H1 (cell line): Measurements from ENCODE around the gene TSPAN9. TPM values are rescaled to one million over a fixed set of nuclear protein-coding genes. Genes with fewer than 3 reads are reported as not detected.

Experiments used
- BRCA1 ChIP-seq: IDR thresholded peaks from 2 replicates; pipeline ENCODE4 v1.6.1; 2012; ENCODE audit warnings: low read depth, low read length, improper control_type of control experiment
- CHD2 ChIP-seq: IDR thresholded peaks from 2 replicates; pipeline ENCODE4 v1.6.1; 2012; ENCODE audit warnings: low read length, improper control_type of control experiment
- EZH2 ChIP-seq: fragments of 200-600 bp; sonication (generic); IDR thresholded peaks from 2 replicates; pipeline ENCODE4 v1.7.1; 2012; ENCODE audit warnings: low read depth, mild to moderate bottlenecking, moderate library complexity, low read length, inconsistent platforms; ENCODE audit not compliant: severe bottlenecking
- RAD21 ChIP-seq, 2 experiments: IDR thresholded peaks in 1 of 2; conservative IDR thresholded peaks in 1 of 2; 2 replicates each; pipeline ENCODE4 v1.6.1; 2011; ENCODE audit warnings: low read depth in 2 of 2, low read length in 2 of 2, improper control_type of control experiment in 1 of 2, inconsistent platforms in 1 of 2, mild to moderate bottlenecking in 1 of 2, moderate library complexity in 1 of 2
- ZNF274 ChIP-seq: IDR thresholded peaks from 2 replicates; pipeline ENCODE4 v1.7.0; 2012; ENCODE audit warnings: low read length, borderline replicate concordance; ENCODE audit errors: extremely low read depth
- polyA plus RNA-seq, 7 experiments: library from polyadenylated mRNA; depleted of rRNA in 3 of 7; stranded (reverse) in 5 of 7; unstranded in 2 of 7; fragments of >200 nt in 5 of 7; fragments of 200-250 nt in 2 of 7; gene quantifications; 1 replicate in 5 of 7; 2 replicates in 1 of 7; 4 replicates in 1 of 7; pipeline versions ENCODE4 v1.2.1 to v1.2.3, GENCODE V29; 2011 to 2013; ENCODE audit warnings: missing spikeins in 2 of 7, mixed read lengths in 2 of 7
- total RNA-seq: library from RNA; stranded (reverse); fragmentation: NEBNext Ultra II Directional; extraction: Animal tissue kit (Norgen Biotek cat#: 25700); gene quantifications from 2 replicates; pipeline ENCODE4 v1.2.1, GENCODE V29; 2021
- TF ChIP-seq, protein P1 (sequence below): fragments of 300-600 bp; sonication (generic); IDR thresholded peaks from 2 replicates; pipeline ENCODE4 v1.7.1; 2012; ENCODE audit warnings: low read length, moderate library complexity, mild to moderate bottlenecking, inconsistent platforms; ENCODE audit not compliant: insufficient replicate concordance

TSPAN9 gene
- total and polyA plus RNA-seq, 2 of the 8 experiments (the other 6 are each of a cell fraction or from before 2014, with no cell fraction given) = 11.5 to 29.1 TPM

DNA sequence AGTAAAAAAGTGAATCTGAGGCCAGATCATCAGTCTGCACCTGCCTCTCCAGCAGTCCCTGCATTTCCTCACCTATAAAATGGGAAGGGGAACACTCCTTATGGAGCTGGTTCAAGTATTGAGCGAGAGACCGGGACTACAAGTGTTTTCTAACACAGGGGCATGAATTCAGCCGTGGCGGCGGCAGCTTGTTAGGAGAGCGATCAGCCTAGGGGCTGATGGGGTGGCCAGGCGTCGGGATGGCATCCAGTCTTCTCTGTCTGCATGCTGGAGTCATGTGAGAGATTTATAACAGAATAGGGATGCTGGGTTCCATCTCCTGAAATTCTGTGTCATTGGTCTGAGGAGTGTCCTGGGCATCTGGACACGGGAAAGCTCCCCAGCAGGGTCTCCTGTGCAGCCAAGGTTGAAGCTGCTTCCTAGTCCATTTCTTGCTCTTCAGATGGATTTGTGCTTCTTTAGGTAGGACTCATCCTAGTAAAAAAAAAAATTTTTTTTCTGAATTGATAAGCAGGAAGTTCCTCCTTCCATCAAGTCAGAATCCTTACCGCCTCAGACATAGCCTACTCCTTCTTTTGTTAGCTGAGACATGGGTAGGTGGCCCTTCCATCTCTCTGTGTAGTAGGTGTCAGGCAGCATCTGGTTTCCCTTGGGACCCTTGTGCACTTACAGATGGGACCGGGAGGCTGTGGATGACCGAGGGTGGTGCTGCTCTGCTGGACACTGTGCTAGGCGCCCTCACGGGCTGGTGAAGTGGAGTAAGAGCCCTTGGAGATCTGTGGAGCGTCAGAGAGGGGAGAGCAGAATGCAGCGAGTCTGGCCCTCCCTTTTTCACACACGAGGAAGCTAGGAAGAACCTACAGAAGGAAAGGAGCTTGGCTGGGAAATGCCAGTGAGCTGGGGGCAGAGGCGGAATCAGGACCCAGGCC lies 146.7 kb downstream of the TSPAN9 start (continued):
- TF ChIP-seq, protein P1, sequence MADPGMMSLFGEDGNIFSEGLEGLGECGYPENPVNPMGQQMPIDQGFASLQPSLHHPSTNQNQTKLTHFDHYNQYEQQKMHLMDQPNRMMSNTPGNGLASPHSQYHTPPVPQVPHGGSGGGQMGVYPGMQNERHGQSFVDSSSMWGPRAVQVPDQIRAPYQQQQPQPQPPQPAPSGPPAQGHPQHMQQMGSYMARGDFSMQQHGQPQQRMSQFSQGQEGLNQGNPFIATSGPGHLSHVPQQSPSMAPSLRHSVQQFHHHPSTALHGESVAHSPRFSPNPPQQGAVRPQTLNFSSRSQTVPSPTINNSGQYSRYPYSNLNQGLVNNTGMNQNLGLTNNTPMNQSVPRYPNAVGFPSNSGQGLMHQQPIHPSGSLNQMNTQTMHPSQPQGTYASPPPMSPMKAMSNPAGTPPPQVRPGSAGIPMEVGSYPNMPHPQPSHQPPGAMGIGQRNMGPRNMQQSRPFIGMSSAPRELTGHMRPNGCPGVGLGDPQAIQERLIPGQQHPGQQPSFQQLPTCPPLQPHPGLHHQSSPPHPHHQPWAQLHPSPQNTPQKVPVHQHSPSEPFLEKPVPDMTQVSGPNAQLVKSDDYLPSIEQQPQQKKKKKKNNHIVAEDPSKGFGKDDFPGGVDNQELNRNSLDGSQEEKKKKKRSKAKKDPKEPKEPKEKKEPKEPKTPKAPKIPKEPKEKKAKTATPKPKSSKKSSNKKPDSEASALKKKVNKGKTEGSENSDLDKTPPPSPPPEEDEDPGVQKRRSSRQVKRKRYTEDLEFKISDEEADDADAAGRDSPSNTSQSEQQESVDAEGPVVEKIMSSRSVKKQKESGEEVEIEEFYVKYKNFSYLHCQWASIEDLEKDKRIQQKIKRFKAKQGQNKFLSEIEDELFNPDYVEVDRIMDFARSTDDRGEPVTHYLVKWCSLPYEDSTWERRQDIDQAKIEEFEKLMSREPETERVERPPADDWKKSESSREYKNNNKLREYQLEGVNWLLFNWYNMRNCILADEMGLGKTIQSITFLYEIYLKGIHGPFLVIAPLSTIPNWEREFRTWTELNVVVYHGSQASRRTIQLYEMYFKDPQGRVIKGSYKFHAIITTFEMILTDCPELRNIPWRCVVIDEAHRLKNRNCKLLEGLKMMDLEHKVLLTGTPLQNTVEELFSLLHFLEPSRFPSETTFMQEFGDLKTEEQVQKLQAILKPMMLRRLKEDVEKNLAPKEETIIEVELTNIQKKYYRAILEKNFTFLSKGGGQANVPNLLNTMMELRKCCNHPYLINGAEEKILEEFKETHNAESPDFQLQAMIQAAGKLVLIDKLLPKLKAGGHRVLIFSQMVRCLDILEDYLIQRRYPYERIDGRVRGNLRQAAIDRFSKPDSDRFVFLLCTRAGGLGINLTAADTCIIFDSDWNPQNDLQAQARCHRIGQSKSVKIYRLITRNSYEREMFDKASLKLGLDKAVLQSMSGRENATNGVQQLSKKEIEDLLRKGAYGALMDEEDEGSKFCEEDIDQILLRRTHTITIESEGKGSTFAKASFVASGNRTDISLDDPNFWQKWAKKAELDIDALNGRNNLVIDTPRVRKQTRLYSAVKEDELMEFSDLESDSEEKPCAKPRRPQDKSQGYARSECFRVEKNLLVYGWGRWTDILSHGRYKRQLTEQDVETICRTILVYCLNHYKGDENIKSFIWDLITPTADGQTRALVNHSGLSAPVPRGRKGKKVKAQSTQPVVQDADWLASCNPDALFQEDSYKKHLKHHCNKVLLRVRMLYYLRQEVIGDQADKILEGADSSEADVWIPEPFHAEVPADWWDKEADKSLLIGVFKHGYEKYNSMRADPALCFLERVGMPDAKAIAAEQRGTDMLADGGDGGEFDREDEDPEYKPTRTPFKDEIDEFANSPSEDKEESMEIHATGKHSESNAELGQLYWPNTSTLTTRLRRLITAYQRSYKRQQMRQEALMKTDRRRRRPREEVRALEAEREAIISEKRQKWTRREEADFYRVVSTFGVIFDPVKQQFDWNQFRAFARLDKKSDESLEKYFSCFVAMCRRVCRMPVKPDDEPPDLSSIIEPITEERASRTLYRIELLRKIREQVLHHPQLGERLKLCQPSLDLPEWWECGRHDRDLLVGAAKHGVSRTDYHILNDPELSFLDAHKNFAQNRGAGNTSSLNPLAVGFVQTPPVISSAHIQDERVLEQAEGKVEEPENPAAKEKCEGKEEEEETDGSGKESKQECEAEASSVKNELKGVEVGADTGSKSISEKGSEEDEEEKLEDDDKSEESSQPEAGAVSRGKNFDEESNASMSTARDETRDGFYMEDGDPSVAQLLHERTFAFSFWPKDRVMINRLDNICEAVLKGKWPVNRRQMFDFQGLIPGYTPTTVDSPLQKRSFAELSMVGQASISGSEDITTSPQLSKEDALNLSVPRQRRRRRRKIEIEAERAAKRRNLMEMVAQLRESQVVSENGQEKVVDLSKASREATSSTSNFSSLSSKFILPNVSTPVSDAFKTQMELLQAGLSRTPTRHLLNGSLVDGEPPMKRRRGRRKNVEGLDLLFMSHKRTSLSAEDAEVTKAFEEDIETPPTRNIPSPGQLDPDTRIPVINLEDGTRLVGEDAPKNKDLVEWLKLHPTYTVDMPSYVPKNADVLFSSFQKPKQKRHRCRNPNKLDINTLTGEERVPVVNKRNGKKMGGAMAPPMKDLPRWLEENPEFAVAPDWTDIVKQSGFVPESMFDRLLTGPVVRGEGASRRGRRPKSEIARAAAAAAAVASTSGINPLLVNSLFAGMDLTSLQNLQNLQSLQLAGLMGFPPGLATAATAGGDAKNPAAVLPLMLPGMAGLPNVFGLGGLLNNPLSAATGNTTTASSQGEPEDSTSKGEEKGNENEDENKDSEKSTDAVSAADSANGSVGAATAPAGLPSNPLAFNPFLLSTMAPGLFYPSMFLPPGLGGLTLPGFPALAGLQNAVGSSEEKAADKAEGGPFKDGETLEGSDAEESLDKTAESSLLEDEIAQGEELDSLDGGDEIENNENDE = no peak
- TF ChIP-seq EZH2 = no peak
- no peak for TF ChIP-seq BRCA1
- TF ChIP-seq ZNF274 = no peak
- TF ChIP-seq CHD2 = no peak
- no peak for TF ChIP-seq RAD21 (IDR thresholded peaks at IDR 0.05 in 1 of 2, conservative IDR thresholded peaks at IDR 0.05 in 1 of 2; ENCODE audit: low read depth in 2 of 2, low read length in 2 of 2)
